ENCODE results near the gene TNP2.
A peak's percentile ranks its signal among the peaks of the same experiment; 100 is the strongest.
"Not testable (repeated sequence)": the region's sequence is repeated elsewhere in the genome, so short reads cannot be mapped to it uniquely, and the experiment has no call there.

Gene TNP2

GRCh38 chr16:11299865-11300559, 30.9 kb upstream of the TNP2 start:
- no peak for DNase-seq (ENCODE audit: low spot score)

GRCh38 chr16:11298950-11299547, 29.9 kb upstream of the TNP2 start:
- not testable (repeated sequence) for DNase-seq (ENCODE audit: low spot score)

GRCh38 chr16:11298143-11298900, 29.2 kb upstream of the TNP2 start:
- DNase-seq (ENCODE audit: low spot score), result no peak

GRCh38 chr16:11297492-11298142, 28.5 kb upstream of the TNP2 start:
- peak; percentile 58 for DNase-seq (ENCODE audit: low spot score)

- no peak for DNase-seq (ENCODE audit: low spot score)
Observed at GRCh38 chr16:11296706-11297491, 27.8 kb upstream of the TNP2 start.

- no peak for DNase-seq (ENCODE audit: low spot score)
Observed at GRCh38 chr16:11296351-11296705, 27.2 kb upstream of the TNP2 start.

- no peak for DNase-seq (ENCODE audit: low spot score)
Observed at GRCh38 chr16:11295672-11296071, 26.5 kb upstream of the TNP2 start.

GRCh38 chr16:11292076-11292748, 23.1 kb upstream of the TNP2 start:
- DNase-seq (ENCODE audit: low spot score), result no peak

- DNase-seq (ENCODE audit: low spot score), result no peak
Observed at GRCh38 chr16:11291091-11291703, 22.1 kb upstream of the TNP2 start.

- DNase-seq (ENCODE audit: low spot score), result no peak
Observed at GRCh38 chr16:11290102-11290893, 21.2 kb upstream of the TNP2 start.

- not testable (repeated sequence) for DNase-seq (ENCODE audit: low spot score)
Observed at GRCh38 chr16:11289696-11290095, 20.6 kb upstream of the TNP2 start.

- no peak for DNase-seq (ENCODE audit: low spot score)
Observed at GRCh38 chr16:11289202-11289601, 20.1 kb upstream of the TNP2 start.

- DNase-seq (ENCODE audit: low spot score), result no peak
Observed at GRCh38 chr16:11285842-11286241, 16.7 kb upstream of the TNP2 start.

- DNase-seq (ENCODE audit: low spot score), result no peak
Observed at GRCh38 chr16:11283820-11284248, 14.7 kb upstream of the TNP2 start.

GRCh38 chr16:11280616-11281522, 11.7 kb upstream of the TNP2 start, which contains the start of gene PRM1:
PRM1 (minus strand) TSS chr16:11281330; CDS start chr16:11281238, 92 bp downstream.
- DNase-seq (ENCODE audit: low spot score), result no peak

GRCh38 chr16:11278681-11279628, 9.8 kb upstream of the TNP2 start:
- DNase-seq (ENCODE audit: low spot score), result no peak

- no peak for DNase-seq (ENCODE audit: low spot score)
Observed at GRCh38 chr16:11277607-11278337, 8.6 kb upstream of the TNP2 start.

Measured in AG08396 (cell line).